Stimulated activated CD8-positive, alpha-beta memory T cell treated with anti-CD3 and anti-CD28 coated beads, Interleukin-12 subunit alpha, Interleukin-12 subunit beta, amount 100 ng/mL, for 4 hours (primary cell): Measurements from ENCODE around the gene HK1.
"Not testable (repeated sequence)": the region's sequence is repeated elsewhere in the genome, so short reads cannot be mapped to it uniquely, and the experiment has no call there.

Experiments used
- DNase-seq: peaks from one replicate; pipeline ENCODE4 v3.0.0-alpha.2; 2020; ENCODE audit warnings: low read depth

HK1 gene

DNA sequence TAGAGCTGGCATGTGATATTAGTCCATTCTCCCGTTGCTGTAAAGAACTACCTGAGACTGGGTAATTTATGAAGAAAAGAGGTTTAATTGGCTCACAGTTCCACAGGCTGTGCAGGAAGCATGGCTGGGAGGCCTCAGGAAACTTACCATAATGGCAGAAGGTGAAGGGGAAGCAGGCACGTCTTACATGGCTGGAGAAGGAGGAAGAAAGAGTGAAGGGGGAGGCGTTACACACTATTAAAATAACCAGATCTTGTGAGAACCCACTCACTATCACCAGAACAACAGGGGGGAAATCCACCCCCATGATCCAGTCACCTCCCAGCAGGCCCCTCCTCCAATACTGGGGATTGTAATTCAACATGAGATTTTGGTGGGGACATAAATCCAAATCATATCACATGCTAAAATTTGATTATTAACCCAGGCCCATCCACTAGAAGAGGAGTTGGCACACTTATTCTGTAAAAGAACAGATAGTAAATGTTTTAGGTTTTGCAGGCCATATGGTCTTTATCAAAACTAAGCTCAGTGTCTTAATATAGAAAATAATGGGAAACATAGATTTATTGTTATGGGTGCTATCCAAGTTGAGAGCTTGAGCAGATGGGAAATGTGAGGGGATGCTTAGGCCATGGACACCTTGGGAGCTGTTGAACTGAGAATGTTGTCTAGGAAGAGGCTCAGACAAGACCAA is 18.6 kb upstream of the HK1 start:
- no peak for DNase-seq

DNA sequence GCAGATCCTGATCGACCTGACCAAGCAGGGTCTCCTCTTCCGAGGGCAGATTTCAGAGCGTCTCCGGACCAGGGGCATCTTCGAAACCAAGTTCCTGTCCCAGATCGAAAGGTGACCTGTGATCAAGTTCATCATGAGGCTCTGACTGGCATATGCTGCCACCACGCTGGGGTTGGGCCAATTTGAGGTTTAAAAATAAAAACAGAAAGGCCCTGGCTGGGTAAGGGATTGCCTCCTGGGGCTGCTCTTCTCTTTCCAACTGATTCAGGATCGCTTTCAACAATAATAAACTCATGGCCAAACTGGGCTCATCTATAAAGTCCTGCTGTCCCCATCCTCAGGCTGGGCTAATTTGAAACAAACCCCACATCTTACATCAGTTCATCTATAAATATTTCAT is 17.1 kb upstream of the HK1 start:
- no peak for DNase-seq

GRCh38 chr10:69262292-69262751 is 16.0 kb upstream of the HK1 start:
- DNase-seq: no peak

GRCh38 chr10:69265521-69265920 is 12.8 kb upstream of the HK1 start:
- no peak for DNase-seq

- no peak for DNase-seq
Observed at GRCh38 chr10:69268761-69269416, 9.4 kb upstream of the HK1 start.

DNA sequence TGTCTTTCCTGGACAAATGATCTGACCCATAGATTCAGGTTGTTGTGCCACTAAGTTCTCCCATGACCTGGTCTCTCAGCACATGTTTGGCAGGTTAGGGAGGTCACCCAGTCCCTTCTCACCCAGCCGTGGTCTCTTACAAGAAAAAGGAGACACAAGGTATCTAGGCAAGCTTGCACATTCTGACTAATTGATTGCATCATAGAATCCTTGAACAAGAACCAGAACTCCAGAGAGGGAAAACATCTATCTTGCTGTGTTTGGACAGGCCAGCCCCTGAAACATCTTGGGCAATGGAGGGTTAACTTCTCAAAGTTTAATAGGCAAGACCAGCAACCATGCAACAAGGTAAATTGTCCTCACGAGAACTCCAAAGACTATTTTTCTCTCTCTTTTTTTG is 8.5 kb upstream of the HK1 start:
- no peak for DNase-seq

DNA sequence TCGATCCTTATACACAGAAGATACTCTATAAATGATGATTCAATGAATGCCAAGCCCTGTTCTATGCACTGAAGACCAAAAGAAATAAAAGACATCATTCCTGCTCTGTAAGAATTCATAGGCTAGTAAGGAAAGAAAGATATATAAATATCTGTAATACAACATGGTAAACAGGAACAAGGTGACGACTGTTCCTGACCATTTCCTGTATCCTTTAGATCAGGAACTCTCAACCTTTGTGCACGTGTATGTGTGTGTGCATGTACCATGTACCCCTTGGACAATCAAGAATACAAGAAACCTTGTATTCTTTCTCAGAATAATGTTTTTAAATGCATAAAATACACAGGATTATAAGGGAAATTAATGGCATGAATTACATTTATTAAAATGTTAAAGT is 7.3 kb upstream of the HK1 start:
- no peak for DNase-seq

DNA sequence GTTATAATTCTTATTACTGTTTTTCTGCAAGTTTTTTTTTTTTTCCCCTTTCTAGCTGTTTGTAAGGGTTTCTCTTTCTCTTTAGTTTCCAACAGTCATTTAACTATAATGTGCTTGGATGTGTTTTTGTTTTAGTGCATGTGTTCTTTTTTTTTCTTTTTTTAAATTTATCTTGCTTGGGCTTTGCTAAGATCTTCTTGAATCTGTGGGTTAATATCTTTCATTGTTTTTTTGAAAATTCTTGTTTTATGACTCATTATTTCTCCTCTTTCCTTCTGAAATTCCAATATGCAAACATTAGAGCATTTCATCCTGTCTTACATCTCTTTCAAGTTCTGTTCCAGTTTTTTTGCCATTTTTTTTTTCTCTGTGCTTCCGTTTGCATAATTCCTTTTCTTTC is 5.7 kb upstream of the HK1 start:
- no peak for DNase-seq

DNA sequence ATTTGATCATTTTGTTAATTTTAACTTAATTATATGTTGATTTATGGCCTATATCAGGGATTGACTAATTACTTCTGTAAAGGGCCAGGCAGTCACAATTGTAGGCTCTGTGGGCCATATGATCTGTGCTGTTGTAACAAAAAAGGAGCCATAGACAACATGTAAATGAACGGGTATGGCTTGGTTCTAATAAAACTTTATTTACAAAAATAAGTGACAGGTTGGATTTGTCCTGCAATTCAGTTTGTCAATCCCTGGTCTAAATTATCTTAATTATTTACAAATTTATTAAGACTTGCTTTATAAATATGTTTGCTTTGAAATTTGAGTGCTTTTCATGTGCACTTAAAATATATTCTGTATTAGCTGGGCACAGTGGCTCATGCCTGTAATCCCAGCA is 2.9 kb upstream of the HK1 start:
- DNase-seq: no peak

DNA sequence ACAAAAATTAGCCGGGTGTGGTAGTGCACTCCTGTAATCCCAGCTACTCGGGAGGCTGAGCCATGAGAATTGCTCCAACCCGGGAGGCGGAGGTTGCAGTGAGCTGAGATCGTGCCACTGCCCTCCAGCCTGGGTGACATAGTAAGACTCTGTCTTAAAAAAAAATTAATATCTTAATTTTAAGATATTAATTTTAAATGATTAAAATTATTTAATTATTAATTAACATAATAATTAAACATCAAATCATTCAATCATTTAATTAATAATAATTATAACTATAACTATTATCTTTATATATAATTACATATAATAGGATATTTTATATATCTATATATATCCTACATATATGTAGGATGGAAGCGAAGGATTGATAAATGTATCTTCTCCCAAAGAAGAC is 1.8 kb upstream of the HK1 start:
- no peak for DNase-seq

- no peak for DNase-seq
Observed at GRCh38 chr10:69279110-69279509, 814 bp downstream of the HK1 start.

- no peak for DNase-seq
Observed at GRCh38 chr10:69281507-69282413, 3.5 kb downstream of the HK1 start.

DNA sequence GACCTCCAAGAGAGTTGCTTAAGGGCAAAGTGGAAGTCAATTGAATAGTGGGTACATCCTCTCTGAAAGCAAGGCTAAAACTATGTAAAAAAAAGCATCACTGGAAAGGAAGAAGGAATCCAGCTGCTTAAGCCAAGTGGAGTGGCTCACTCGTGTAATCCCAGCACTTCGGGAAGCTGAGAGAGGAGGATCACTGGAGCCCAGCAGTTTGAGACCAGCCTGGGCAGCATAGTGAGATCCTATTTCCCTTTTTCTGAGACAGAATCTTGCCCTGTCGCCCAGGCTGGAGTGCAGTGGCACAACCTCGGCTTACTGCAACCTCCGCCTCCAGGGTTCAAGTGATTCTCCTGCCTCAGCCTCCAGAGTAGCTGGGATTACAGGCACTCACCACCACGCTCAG is 6.1 kb downstream of the HK1 start:
- DNase-seq: not testable (repeated sequence)

GRCh38 chr10:69285699-69286098 is 7.4 kb downstream of the HK1 start:
- no peak for DNase-seq

- DNase-seq: no peak
Observed at GRCh38 chr10:69287181-69287580, 8.9 kb downstream of the HK1 start.

DNA sequence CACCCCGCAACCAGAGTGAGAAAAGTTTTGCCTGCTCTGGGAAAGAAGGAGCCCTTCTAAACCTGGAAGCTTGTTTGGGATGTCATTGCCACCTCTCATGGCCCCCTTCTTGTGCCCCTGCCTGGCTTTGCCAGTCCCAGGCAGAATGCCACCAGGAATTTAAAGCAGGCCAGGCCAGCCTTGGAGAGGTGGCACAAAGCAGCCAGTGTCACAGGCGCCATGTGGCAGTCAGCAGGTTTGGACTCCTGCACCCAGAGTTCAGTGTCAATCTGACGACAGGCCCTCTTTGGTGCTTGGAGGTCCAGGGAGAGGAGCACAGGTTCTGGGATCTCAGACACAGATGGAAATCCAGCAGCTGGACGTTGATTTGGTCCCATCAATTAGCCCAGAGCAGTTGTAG is 12.7 kb downstream of the HK1 start:
- no peak for DNase-seq

DNA sequence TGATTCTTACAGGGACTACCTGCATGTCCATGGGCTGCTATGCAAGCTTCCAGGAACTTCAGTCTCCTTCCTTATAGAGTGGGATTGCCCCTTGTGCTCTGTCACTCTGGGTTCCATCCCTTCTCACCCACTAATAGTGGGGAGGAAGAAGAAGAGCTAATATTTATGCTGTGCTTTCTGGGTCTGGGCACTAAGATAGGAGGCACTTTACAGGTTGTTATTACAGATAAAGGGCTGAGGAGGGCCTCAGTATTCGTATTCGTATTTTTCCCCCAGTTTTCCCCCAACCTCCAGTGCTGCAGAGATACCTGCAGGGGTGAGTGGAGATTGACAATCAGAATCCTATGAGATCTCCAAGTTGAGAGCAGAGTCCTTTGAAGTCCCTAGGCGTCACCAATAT is 14.2 kb downstream of the HK1 start:
- DNase-seq: no peak

GRCh38 chr10:69295027-69295636 is 16.8 kb downstream of the HK1 start:
- DNase-seq: no peak

DNA sequence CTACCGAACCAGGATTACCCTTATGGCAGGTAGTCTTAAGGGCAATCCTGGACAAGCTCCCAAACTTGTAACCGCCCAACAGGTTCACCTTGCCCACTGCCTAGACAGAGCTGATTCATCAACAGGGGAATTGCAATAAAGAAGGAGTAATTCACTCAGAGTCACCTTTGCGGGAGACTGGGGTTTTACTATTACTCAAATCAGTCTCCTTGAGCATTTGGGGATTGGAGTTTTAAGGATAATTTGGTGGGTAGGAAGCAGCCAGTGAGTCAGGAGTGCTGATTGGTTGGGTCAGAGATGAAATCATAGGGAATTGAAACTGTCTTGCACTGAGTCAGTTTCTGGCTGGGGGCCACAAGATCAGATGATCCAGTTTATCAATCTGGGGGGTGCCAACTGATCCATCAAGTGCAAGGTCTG is 25.3 kb downstream of the HK1 start:
- DNase-seq: no peak

- no peak for DNase-seq
Observed at GRCh38 chr10:69306421-69306820, 28.1 kb downstream of the HK1 start.

DNA sequence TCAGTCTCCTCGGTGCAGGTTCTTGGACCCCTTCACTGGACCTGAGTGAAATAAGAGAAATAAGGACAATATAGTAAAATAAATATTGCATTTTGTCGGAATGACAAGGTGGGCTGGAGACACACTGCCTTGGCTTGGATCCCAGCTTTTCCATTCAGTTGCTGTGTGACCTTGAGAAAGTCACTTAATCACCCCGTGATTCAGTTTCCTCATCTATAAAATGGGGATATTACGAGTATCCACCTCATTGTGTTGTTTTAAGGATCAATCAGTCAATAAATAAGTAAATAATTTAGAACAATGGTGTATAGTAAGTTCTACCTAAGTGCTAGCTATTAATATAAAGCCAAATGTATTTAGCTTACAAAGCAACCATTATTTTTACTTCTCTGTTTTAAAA is 29.1 kb downstream of the HK1 start:
- no peak for DNase-seq

DNA sequence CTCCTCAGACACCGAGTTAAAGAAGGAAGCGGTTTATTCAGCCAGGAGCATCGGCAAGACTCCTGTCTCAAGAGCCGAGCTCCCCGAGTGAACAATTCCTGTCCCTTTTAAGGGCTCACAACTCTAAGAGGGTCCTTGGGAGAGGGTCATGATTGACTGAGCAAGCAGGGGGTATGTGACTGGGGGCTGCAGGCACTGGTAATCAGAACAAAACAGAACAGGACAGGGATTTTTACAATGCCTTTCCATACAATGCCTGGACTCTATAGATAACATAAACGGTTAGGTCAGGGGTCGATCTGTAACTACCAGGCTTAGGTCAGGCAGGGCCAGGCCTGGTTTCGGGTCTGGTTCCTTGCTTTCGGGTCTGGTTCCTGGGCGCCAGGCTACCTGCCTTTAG is 30.0 kb downstream of the HK1 start:
- not testable (repeated sequence) for DNase-seq

DNA sequence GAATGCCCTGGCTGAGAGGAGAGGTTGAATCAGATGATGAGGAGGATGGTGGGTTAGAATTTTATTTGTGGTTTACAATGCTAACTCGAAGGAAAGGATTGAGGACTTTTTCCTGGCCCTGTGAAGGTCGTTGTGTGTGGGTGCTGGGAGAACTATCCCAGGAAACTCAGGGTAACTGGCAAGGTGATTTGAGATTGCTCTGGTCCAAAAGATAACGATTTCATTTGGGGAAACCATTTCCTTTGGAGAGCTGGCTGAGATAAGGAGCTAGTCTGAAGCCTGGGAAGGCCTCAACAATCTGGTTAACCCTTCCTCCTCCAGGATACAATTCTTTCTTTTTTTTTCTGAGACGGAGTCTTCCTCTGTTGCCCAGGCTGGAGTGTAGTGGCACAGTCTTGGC is 33.0 kb downstream of the HK1 start:
- DNase-seq: no peak
